ENCODE data around the gene USP13. TPM values are rescaled to one million over a fixed set of nuclear protein-coding genes. Genes with fewer than 3 reads are reported as not detected.
A peak's percentile ranks its signal among the peaks of the same experiment; 100 is the strongest.

The USP13 gene
- polyA plus RNA-seq, 3 donors = 0.31 to 1.6 (median 1.2) TPM

GRCh38 chr3:179738998-179739397 lies 86.2 kb downstream of the USP13 start:
- no peak for DNase-seq
- 98% methylated on average over 4 of the region's 6 CpGs for WGBS (ENCODE audit: insufficient coverage)
- H3K4me1 ChIP-seq (ENCODE audit: control insufficient read depth in 1 of 2, insufficient read depth in 2 of 2, low read length in 2 of 2) = no peaks in the 10 kb centered on the region
- Mint-ChIP-seq H3K27ac (peak overlapping the region in 1 of 7 donors; percentile 66), H3K36me3 (peaks cover 8 to 23% of the 10 kb centered on the region in 2 donors), H3K4me1 (peaks cover 4% of the 10 kb centered on the region), H3K9me3 (no peaks in the 10 kb centered on the region), H3K4me3 (no peak overlapping the region), H3K27me3 (ENCODE audit: low read depth in 3 of 3) (no peaks in the 10 kb centered on the region)
- H2AFZ ChIP-seq (ENCODE audit: insufficient read depth, low read depth, low read length, poor library complexity, severe bottlenecking) = no peak overlapping the region
- H3K36me3 ChIP-seq (replicated peaks in 1 of 2; ENCODE audit: control insufficient read depth in 1 of 2, insufficient read depth in 2 of 2, low read length in 2 of 2) = peaks cover 0 to 12% of the 10 kb centered on the region in 2 donors
- H4K20me1 ChIP-seq (ENCODE audit: insufficient read depth, low read length) = no peaks in the 10 kb centered on the region
- H3K4me2 ChIP-seq (replicated peaks; ENCODE audit: extremely low read depth, low read length, poor library complexity, severe bottlenecking) = no peak overlapping the region
- no peak overlapping the region for H3K27ac ChIP-seq (ENCODE audit: low read depth in 1 of 2, low read length in 2 of 2)
- H3K27me3 ChIP-seq (ENCODE audit: control insufficient read depth in 2 of 2, insufficient read depth in 2 of 2, low read length in 2 of 2) = no peaks in the 10 kb centered on the region
- H3K4me3 ChIP-seq (replicated peaks in 1 of 3; ENCODE audit: low read depth in 2 of 3, low read length in 3 of 3) = no peak overlapping the region
- TF ChIP-seq CTCF (IDR thresholded peaks at IDR 0.05) = no peak
- intact Hi-C loops (cut with micrococcal nuclease) = no loop called here
- H3K79me2 ChIP-seq (ENCODE audit: insufficient read depth, low read length) = no peaks in the 10 kb centered on the region
- no peak overlapping the region for H3K9ac ChIP-seq (ENCODE audit: insufficient read depth, low read length, poor library complexity, severe bottlenecking)
- H3K9me3 ChIP-seq (replicated peaks in 1 of 2; ENCODE audit: control insufficient read depth in 1 of 2, insufficient read depth in 1 of 2, low read length in 2 of 2) = no peaks in the 10 kb centered on the region

GRCh38 chr3:179739816-179740594 lies 87.2 kb downstream of the USP13 start:
- Histone ChIP-seq H3K9ac (ENCODE audit: insufficient read depth, low read length, poor library complexity, severe bottlenecking) (no peak overlapping the region), H3K4me1 (ENCODE audit: control insufficient read depth in 1 of 2, insufficient read depth in 2 of 2, low read length in 2 of 2) (no peaks in the 10 kb centered on the region), H3K9me3 (replicated peaks in 1 of 2; ENCODE audit: control insufficient read depth in 1 of 2, insufficient read depth in 1 of 2, low read length in 2 of 2) (no peaks in the 10 kb centered on the region), H3K36me3 (replicated peaks in 1 of 2; ENCODE audit: control insufficient read depth in 1 of 2, insufficient read depth in 2 of 2, low read length in 2 of 2) (peaks cover 0 to 12% of the 10 kb centered on the region in 2 donors), H3K27me3 (ENCODE audit: control insufficient read depth in 2 of 2, insufficient read depth in 2 of 2, low read length in 2 of 2) (no peaks in the 10 kb centered on the region), H2AFZ (ENCODE audit: insufficient read depth, low read depth, low read length, poor library complexity, severe bottlenecking) (no peak overlapping the region), H3K4me3 (replicated peaks in 1 of 3; ENCODE audit: low read depth in 2 of 3, low read length in 3 of 3) (no peak overlapping the region), H3K79me2 (ENCODE audit: insufficient read depth, low read length) (no peaks in the 10 kb centered on the region), H3K27ac (ENCODE audit: low read depth in 1 of 2, low read length in 2 of 2) (no peak overlapping the region), H3K4me2 (replicated peaks; ENCODE audit: extremely low read depth, low read length, poor library complexity, severe bottlenecking) (no peak overlapping the region), H4K20me1 (ENCODE audit: insufficient read depth, low read length) (no peaks in the 10 kb centered on the region)
- Mint-ChIP-seq H3K4me3 (no peak overlapping the region), H3K9me3 (no peaks in the 10 kb centered on the region), H3K27me3 (ENCODE audit: low read depth in 3 of 3) (no peaks in the 10 kb centered on the region), H3K36me3 (peaks cover 8 to 26% of the 10 kb centered on the region in 2 donors), H3K27ac (no peak overlapping the region), H3K4me1 (peaks cover 9% of the 10 kb centered on the region)
- no peak for TF ChIP-seq CTCF (IDR thresholded peaks at IDR 0.05)
- intact Hi-C loops (cut with micrococcal nuclease) = no loop called here
- no peak for DNase-seq
- WGBS (ENCODE audit: insufficient coverage) = 100% methylated on average over 2 of the region's 12 CpGs
